Skeletal muscle tissue (tissue), 4 donors: Measurements from ENCODE around the gene TRIM69. TPM values are rescaled to one million over a fixed set of nuclear protein-coding genes. Genes with fewer than 3 reads are reported as not detected.

Source experiments
- H3K27ac ChIP-seq: one replicate; pipeline ENCODE4 v1.7.0; 2013; ENCODE audit warnings: mild to moderate bottlenecking, low read depth, low read length, inconsistent platforms
- H3K27me3 ChIP-seq, 3 donors: one replicate each; pipeline ENCODE4 v1.7.0; 2013; ENCODE audit warnings: low read length in 3 of 3; ENCODE audit not compliant: control insufficient read depth in 3 of 3, insufficient read depth in 3 of 3
- H3K36me3 ChIP-seq, 3 donors: one replicate each; pipeline ENCODE4 v1.7.0; 2013; ENCODE audit warnings: low read length in 3 of 3; ENCODE audit not compliant: control insufficient read depth in 3 of 3, insufficient read depth in 3 of 3
- H3K4me1 ChIP-seq, 3 donors: one replicate each; pipeline ENCODE4 v1.7.0; 2013; ENCODE audit warnings: low read length in 3 of 3, mild to moderate bottlenecking in 3 of 3; ENCODE audit not compliant: control insufficient read depth in 3 of 3, insufficient read depth in 3 of 3
- H3K4me3 ChIP-seq, 3 donors: one replicate each; pipeline ENCODE4 v1.7.0; 2013; ENCODE audit warnings: low read length in 3 of 3
- H3K9ac ChIP-seq, 3 donors: one replicate each; pipeline ENCODE4 v1.7.0; 2013; ENCODE audit warnings: low read length in 3 of 3, mild to moderate bottlenecking in 3 of 3, moderate library complexity in 2 of 3, low read depth in 1 of 3
- H3K9me3 ChIP-seq, 3 donors: one replicate each; pipeline ENCODE4 v1.7.0; 2013; ENCODE audit warnings: low read length in 3 of 3; ENCODE audit not compliant: control insufficient read depth in 3 of 3
- total RNA-seq: library from RNA; depleted of rRNA; stranded (reverse); fragments of >200 nt; gene quantifications from one replicate; pipeline ENCODE4 v1.2.3, GENCODE V29; 2014
- donor health status: Osteomylitis.

The TRIM69 gene
- total RNA-seq, 1 donor from 2014 or later: 16.7 TPM

- Histone ChIP-seq H3K27me3 (peaks cover 0 to 6% (median 0%) of the 10 kb centered on the region in 3 donors), H3K27ac (no peak overlapping the region), H3K9me3 (no peaks in the 10 kb centered on the region), H3K36me3 (no peaks in the 10 kb centered on the region), H3K4me3 (no peak overlapping the region), H3K4me1 (no peaks in the 10 kb centered on the region), H3K9ac (no peak overlapping the region)
Measured at GRCh38 chr15:44798826-44799225, 62.5 kb downstream of the TRIM69 start.

- no peaks in the 10 kb centered on the region for H3K36me3 ChIP-seq
- H3K27ac ChIP-seq: no peak overlapping the region
- H3K9ac ChIP-seq: no peak overlapping the region
- peaks cover 0 to 6% (median 2%) of the 10 kb centered on the region in 3 donors for H3K27me3 ChIP-seq
- H3K4me3 ChIP-seq: no peak overlapping the region
- H3K4me1 ChIP-seq: no peaks in the 10 kb centered on the region
- no peaks in the 10 kb centered on the region for H3K9me3 ChIP-seq
Measured at GRCh38 chr15:44801364-44801763, 65.0 kb downstream of the TRIM69 start.

- Histone ChIP-seq H3K9ac (no peak overlapping the region), H3K27me3 (peaks cover 0 to 6% (median 3%) of the 10 kb centered on the region in 3 donors), H3K4me3 (no peak overlapping the region), H3K4me1 (no peaks in the 10 kb centered on the region), H3K27ac (no peak overlapping the region), H3K36me3 (no peaks in the 10 kb centered on the region), H3K9me3 (no peaks in the 10 kb centered on the region)
Measured at GRCh38 chr15:44801797-44802196, 65.5 kb downstream of the TRIM69 start.

- Histone ChIP-seq H3K36me3 (no peaks in the 10 kb centered on the region), H3K27ac (no peak overlapping the region), H3K9ac (no peak overlapping the region), H3K4me3 (no peak overlapping the region), H3K27me3 (peaks cover 0 to 6% (median 3%) of the 10 kb centered on the region in 3 donors), H3K9me3 (no peaks in the 10 kb centered on the region), H3K4me1 (no peaks in the 10 kb centered on the region)
Measured at GRCh38 chr15:44802336-44802735, 66.0 kb downstream of the TRIM69 start.

- Histone ChIP-seq H3K36me3 (no peaks in the 10 kb centered on the region), H3K4me3 (no peak overlapping the region), H3K4me1 (no peaks in the 10 kb centered on the region), H3K27me3 (peaks cover 0 to 3% (median 0%) of the 10 kb centered on the region in 3 donors), H3K9me3 (no peaks in the 10 kb centered on the region), H3K27ac (no peak overlapping the region), H3K9ac (no peak overlapping the region)
Measured at GRCh38 chr15:44804298-44805046, 68.1 kb downstream of the TRIM69 start.

GRCh38 chr15:44808557-44808956 is 72.2 kb downstream of the TRIM69 start:
- Histone ChIP-seq H3K9me3 (no peaks in the 10 kb centered on the region), H3K27me3 (peaks cover 0 to 11% (median under 1%) of the 10 kb centered on the region in 3 donors), H3K27ac (no peak overlapping the region), H3K9ac (no peak overlapping the region), H3K4me1 (no peaks in the 10 kb centered on the region), H3K4me3 (no peak overlapping the region), H3K36me3 (no peaks in the 10 kb centered on the region)

GRCh38 chr15:44810237-44810636 is 73.9 kb downstream of the TRIM69 start:
- H3K27ac ChIP-seq: no peak overlapping the region
- H3K4me3 ChIP-seq: no peak overlapping the region
- H3K27me3 ChIP-seq: peaks cover 0 to 14% (median 3%) of the 10 kb centered on the region in 3 donors
- H3K9ac ChIP-seq: no peak overlapping the region
- H3K9me3 ChIP-seq: no peaks in the 10 kb centered on the region
- H3K36me3 ChIP-seq: no peaks in the 10 kb centered on the region
- H3K4me1 ChIP-seq: no peaks in the 10 kb centered on the region

- Histone ChIP-seq H3K27me3 (peaks cover 0 to 15% (median 7%) of the 10 kb centered on the region in 3 donors), H3K27ac (no peak overlapping the region), H3K36me3 (no peaks in the 10 kb centered on the region), H3K9me3 (no peaks in the 10 kb centered on the region), H3K4me1 (no peaks in the 10 kb centered on the region), H3K4me3 (no peak overlapping the region), H3K9ac (no peak overlapping the region)
Measured at GRCh38 chr15:44811337-44811736, 75.0 kb downstream of the TRIM69 start.

GRCh38 chr15:44812029-44812517 is 75.7 kb downstream of the TRIM69 start:
- Histone ChIP-seq H3K9me3 (no peaks in the 10 kb centered on the region), H3K36me3 (no peaks in the 10 kb centered on the region), H3K9ac (no peak overlapping the region), H3K4me3 (no peak overlapping the region), H3K27me3 (peaks cover 0 to 14% (median 7%) of the 10 kb centered on the region in 3 donors), H3K4me1 (no peaks in the 10 kb centered on the region), H3K27ac (no peak overlapping the region)

GRCh38 chr15:44813231-44813630 is 76.9 kb downstream of the TRIM69 start:
- H3K9ac ChIP-seq: no peak overlapping the region
- no peaks in the 10 kb centered on the region for H3K4me1 ChIP-seq
- no peaks in the 10 kb centered on the region for H3K9me3 ChIP-seq
- H3K4me3 ChIP-seq: no peak overlapping the region
- H3K36me3 ChIP-seq: no peaks in the 10 kb centered on the region
- peaks cover 0 to 14% (median 7%) of the 10 kb centered on the region in 3 donors for H3K27me3 ChIP-seq
- H3K27ac ChIP-seq: no peak overlapping the region
